HepG2 (cell line): Measurements from ENCODE around the gene KIF3C. TPM values are rescaled to one million over a fixed set of nuclear protein-coding genes. Genes with fewer than 3 reads are reported as not detected.

Experiments
- GZF1 ChIP-seq: sonication (generic); formaldehyde crosslinking; IDR thresholded peaks from 2 replicates; pipeline ENCODE4 v1.5.1; 2020; ENCODE audit warnings: mild to moderate bottlenecking, missing genetic modification reagents
- KDM1A ChIP-seq: IDR thresholded peaks from 2 replicates; pipeline ENCODE4 v1.6.1; 2016; ENCODE audit warnings: missing compliant biosample characterization
- MED1 ChIP-seq: sonication (generic); formaldehyde crosslinking; IDR thresholded peaks from 2 replicates; pipeline ENCODE4 v1.4.0; 2020; ENCODE audit warnings: missing genetic modification reagents
- MED13 ChIP-seq: sonication (generic); formaldehyde crosslinking; IDR thresholded peaks from 2 replicates; pipeline ENCODE4 v1.5.0; 2020; ENCODE audit warnings: missing genetic modification reagents
- MIER3 ChIP-seq: IDR thresholded peaks from 2 replicates; pipeline ENCODE4 v1.6.1; 2016; ENCODE audit warnings: missing compliant biosample characterization, borderline replicate concordance
- NKX3-1 ChIP-seq: sonication (generic); formaldehyde crosslinking; IDR thresholded peaks from 2 replicates; pipeline ENCODE4 v1.5.0; 2020; ENCODE audit warnings: missing genetic modification reagents
- NR2F1 ChIP-seq, 2 experiments: fragments of 450-650 bp in 1 of 2; formaldehyde crosslinking in 1 of 2; IDR thresholded peaks; 2 replicates each; pipeline versions ENCODE4 v1.5.0 to v1.6.1; 2016 to 2020; ENCODE audit warnings: mild to moderate bottlenecking in 1 of 2, missing compliant biosample characterization in 1 of 2, missing genetic modification reagents in 1 of 2, moderate library complexity in 1 of 2
- NR3C1 ChIP-seq: sonication (generic); formaldehyde crosslinking; IDR thresholded peaks from 2 replicates; pipeline ENCODE4 v1.4.0; 2020; ENCODE audit warnings: missing genetic modification reagents
- PRDM4 ChIP-seq: sonication (generic); formaldehyde crosslinking; IDR thresholded peaks from 2 replicates; pipeline ENCODE4 v1.9.0; 2021; ENCODE audit warnings: missing genetic modification reagents, borderline replicate concordance
- SMAD1 ChIP-seq: sonication (generic); formaldehyde crosslinking; IDR thresholded peaks from 2 replicates; pipeline ENCODE4 v1.4.0; 2020; ENCODE audit warnings: missing genetic modification reagents, low read depth, mild to moderate bottlenecking, borderline replicate concordance
- SP140L ChIP-seq: sonication (generic); formaldehyde crosslinking; IDR thresholded peaks from 2 replicates; pipeline ENCODE4 v1.4.0; 2020; ENCODE audit warnings: missing genetic modification reagents, borderline replicate concordance
- ZBTB38 ChIP-seq: sonication (generic); formaldehyde crosslinking; IDR thresholded peaks from 2 replicates; pipeline ENCODE4 v1.5.1; 2020; ENCODE audit warnings: mild to moderate bottlenecking, missing genetic modification reagents
- ZBTB40 ChIP-seq, 2 experiments: fragments of 450-650 bp in 1 of 2; sonication (generic) in 1 of 2; formaldehyde crosslinking in 1 of 2; IDR thresholded peaks; 2 replicates each; pipeline versions ENCODE4 v1.6.1 to v1.8.0; 2016 to 2022; ENCODE audit warnings: antibody characterized with exemption in 1 of 2, mild to moderate bottlenecking in 1 of 2, missing genetic modification reagents in 1 of 2
- ZEB1 ChIP-seq: IDR thresholded peaks from 2 replicates; pipeline ENCODE4 v1.6.1; 2012; ENCODE audit warnings: mild to moderate bottlenecking, low read depth, inconsistent platforms; ENCODE audit not compliant: insufficient replicate concordance
- ZNF232 ChIP-seq: sonication (generic); formaldehyde crosslinking; IDR thresholded peaks from 2 replicates; pipeline ENCODE4 v1.4.0; 2020; ENCODE audit warnings: missing genetic modification reagents, borderline replicate concordance
- ZNF33A ChIP-seq: sonication (generic); formaldehyde crosslinking; IDR thresholded peaks from 2 replicates; pipeline ENCODE4 v1.5.1; 2020; ENCODE audit warnings: missing genetic modification reagents, mild to moderate bottlenecking, moderate library complexity, borderline replicate concordance
- ZNF451 ChIP-seq: sonication (generic); formaldehyde crosslinking; IDR thresholded peaks from 2 replicates; pipeline ENCODE4 v1.5.0; 2020; ENCODE audit warnings: mild to moderate bottlenecking, missing genetic modification reagents
- ZNF747 ChIP-seq: sonication (generic); formaldehyde crosslinking; IDR thresholded peaks from 2 replicates; pipeline ENCODE4 v1.8.1; 2023; ENCODE audit warnings: missing genetic modification reagents, mild to moderate bottlenecking, borderline replicate concordance
- polyA plus RNA-seq, 8 experiments: library from polyadenylated mRNA; depleted of rRNA in 3 of 8; stranded (reverse) in 7 of 8; unstranded in 1 of 8; fragments of >200 nt; fragmentation: Illumina TruSeq in 4 of 8; extraction: Trizol in 4 of 8; gene quantifications; 2 replicates each; pipeline versions ENCODE4 v1.2.1 to v1.2.3, GENCODE V29; 2011 to 2016; ENCODE audit warnings: low read depth in 4 of 8, missing spikeins in 1 of 8, mixed read lengths in 1 of 8; ENCODE audit not compliant: insufficient read depth in 1 of 8
- total RNA-seq, 5 experiments: library from RNA; depleted of rRNA; stranded (reverse); fragments of >200 nt; fragmentation: Illumina TruSeq; extraction: Trizol; gene quantifications; 2 replicates each; pipeline ENCODE4 v1.2.3, GENCODE V29; 2016; ENCODE audit warnings: low read depth in 1 of 5

KIF3C gene
- total and polyA plus RNA-seq, 2 of the 13 experiments (the other 11 are each of a cell fraction or from before 2014, with no cell fraction given), result 3.6 to 4.9 TPM

- no peak for TF ChIP-seq ZBTB40 (IDR thresholded peaks at IDR 0.05)
- no peak for TF ChIP-seq ZBTB40 (CRISPR knock-in tag; IDR thresholded peaks at IDR 0.05)
- TF ChIP-seq SP140L (CRISPR knock-in tag), result peak; percentile 68; the same call in 1 of the 2 replicates
- TF ChIP-seq SMAD1 (CRISPR knock-in tag), result peak; percentile 37; the same call in 1 of the 2 replicates
- 0 out of 2 replicates have a peak, but pooled peaks have one; percentile 61 for TF ChIP-seq ZNF451 (CRISPR knock-in tag)
- peak; percentile 25; the same call in 1 of the 2 replicates for TF ChIP-seq ZBTB38
- TF ChIP-seq GZF1, result peak; percentile 81
- peak; percentile 95 for TF ChIP-seq ZNF232 (CRISPR knock-in tag)
- TF ChIP-seq PRDM4 (CRISPR knock-in tag), result no peak
- 0 out of 2 replicates have a peak, but pooled peaks have one; percentile 9 for TF ChIP-seq MIER3 (CRISPR knock-in tag)
- TF ChIP-seq NKX3-1 (CRISPR knock-in tag), result peak; percentile 54; the same call in 1 of the 2 replicates
- TF ChIP-seq MED13 (CRISPR knock-in tag), result no peak
- no peak for TF ChIP-seq NR3C1 (CRISPR knock-in tag)
- TF ChIP-seq MED1 (CRISPR knock-in tag), result peak; percentile 85
- TF ChIP-seq KDM1A (CRISPR knock-in tag), result no peak; the same call in 1 of the 2 replicates
- no peak for TF ChIP-seq ZEB1
- no peak; a peak in 1 of 4 replicates for TF ChIP-seq NR2F1 (CRISPR knock-in tag; IDR thresholded peaks at IDR 0.05)
- no peak for TF ChIP-seq ZNF747 (CRISPR knock-in tag)
- TF ChIP-seq ZNF33A (CRISPR knock-in tag), result no peak
These were observed 103.8 kb downstream of the KIF3C start, which contains the start of gene ASXL2 (continued) for GRCh38 chr2:25878361-25879132.
